ENCODE data around the gene FNDC10.

The FNDC10 gene

DNA sequence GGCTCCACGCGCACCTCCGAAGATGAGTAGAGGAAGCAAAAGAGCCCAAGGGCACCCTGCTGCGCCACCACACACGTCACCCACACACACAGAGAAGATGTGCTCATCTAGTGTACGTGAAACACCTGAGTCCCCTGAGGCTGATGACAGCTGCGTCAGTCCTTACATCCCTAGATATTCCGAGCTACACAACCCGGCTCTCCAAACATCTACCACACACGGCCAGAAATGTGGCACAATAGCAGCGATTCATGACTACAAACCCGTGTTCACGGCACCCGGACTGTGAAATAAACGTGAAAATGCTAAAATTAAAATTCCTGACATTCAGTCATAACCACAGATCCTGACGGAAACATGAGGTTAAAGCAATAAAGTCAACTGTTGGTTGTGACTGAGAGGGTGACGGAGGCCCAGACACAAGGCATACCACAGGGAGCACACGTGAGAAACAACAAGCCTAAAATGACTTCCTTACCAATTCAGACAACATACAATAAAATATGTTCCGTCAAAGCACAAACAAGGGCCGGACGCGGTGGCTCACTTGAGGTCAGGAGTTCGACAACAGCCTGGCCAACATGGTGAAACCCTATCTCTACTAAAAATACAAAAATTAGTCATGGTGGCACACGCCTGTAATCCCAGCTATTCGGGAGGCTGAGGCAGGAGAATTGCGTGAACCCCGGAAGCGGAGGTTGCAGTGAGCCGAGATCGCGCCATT is 32.6 kb downstream of the FNDC10 start:
- Histone ChIP-seq H3K4me1 (ENCODE audit: control insufficient read depth in 5 of 5, insufficient read depth in 5 of 5, low read length in 5 of 5) (peaks cover 16 to 64% (median 51%) of the 10 kb centered on the region in 5 donors), H3K9ac (ENCODE audit: low read length in 5 of 5) (peak overlapping the region in 1 of 5 donors; percentile 56), H3K36me3 (ENCODE audit: control insufficient read depth in 5 of 5, insufficient read depth in 5 of 5, low read length in 5 of 5) (peaks cover 0 to 39% (median 34%) of the 10 kb centered on the region in 5 donors), H3K27ac (ENCODE audit: low read depth, low read length) (peak overlapping the region; percentile 62), H3K4me3 (ENCODE audit: low read depth in 1 of 5, low read length in 5 of 5) (peak overlapping the region in 3 of 5 donors; percentile 5 to 25 (median 11)), H3K27me3 (ENCODE audit: control insufficient read depth in 5 of 5, insufficient read depth in 4 of 5, low read length in 5 of 5) (no peaks in the 10 kb centered on the region), H3K9me3 (ENCODE audit: control insufficient read depth in 5 of 5, low read length in 5 of 5) (no peaks in the 10 kb centered on the region)

GRCh38 chr1:1565340-1565739 is 34.6 kb downstream of the FNDC10 start:
- no peaks in the 10 kb centered on the region for H3K9me3 ChIP-seq (ENCODE audit: control insufficient read depth in 5 of 5, low read length in 5 of 5)
- peaks cover 0 to 55% (median 43%) of the 10 kb centered on the region in 5 donors for H3K36me3 ChIP-seq (ENCODE audit: control insufficient read depth in 5 of 5, insufficient read depth in 5 of 5, low read length in 5 of 5)
- H3K4me1 ChIP-seq (ENCODE audit: control insufficient read depth in 5 of 5, insufficient read depth in 5 of 5, low read length in 5 of 5): peaks cover 16 to 60% (median 48%) of the 10 kb centered on the region in 5 donors
- peak overlapping the region; percentile 56 for H3K27ac ChIP-seq (ENCODE audit: low read depth, low read length)
- H3K9ac ChIP-seq (ENCODE audit: low read length in 5 of 5): peak overlapping the region in 1 of 5 donors; percentile 11
- H3K4me3 ChIP-seq (ENCODE audit: low read depth in 1 of 5, low read length in 5 of 5): peak overlapping the region in 2 of 5 donors; percentile 24 to 25
- no peaks in the 10 kb centered on the region for H3K27me3 ChIP-seq (ENCODE audit: control insufficient read depth in 5 of 5, insufficient read depth in 4 of 5, low read length in 5 of 5)

- H3K9me3 ChIP-seq (ENCODE audit: control insufficient read depth in 5 of 5, low read length in 5 of 5): no peaks in the 10 kb centered on the region
- peaks cover 15 to 49% (median 43%) of the 10 kb centered on the region in 5 donors for H3K4me1 ChIP-seq (ENCODE audit: control insufficient read depth in 5 of 5, insufficient read depth in 5 of 5, low read length in 5 of 5)
- H3K27ac ChIP-seq (ENCODE audit: low read depth, low read length): no peak overlapping the region
- peaks cover 0 to 56% (median 43%) of the 10 kb centered on the region in 5 donors for H3K36me3 ChIP-seq (ENCODE audit: control insufficient read depth in 5 of 5, insufficient read depth in 5 of 5, low read length in 5 of 5)
- H3K4me3 ChIP-seq (ENCODE audit: low read depth in 1 of 5, low read length in 5 of 5): no peak overlapping the region
- H3K27me3 ChIP-seq (ENCODE audit: control insufficient read depth in 5 of 5, insufficient read depth in 4 of 5, low read length in 5 of 5): no peaks in the 10 kb centered on the region
- H3K9ac ChIP-seq (ENCODE audit: low read length in 5 of 5): no peak overlapping the region
These were observed 35.7 kb downstream of the FNDC10 start for GRCh38 chr1:1564268-1564667.

- Histone ChIP-seq H3K9me3 (ENCODE audit: control insufficient read depth in 5 of 5, low read length in 5 of 5) (no peaks in the 10 kb centered on the region), H3K4me3 (ENCODE audit: low read depth in 1 of 5, low read length in 5 of 5) (no peak overlapping the region), H3K9ac (ENCODE audit: low read length in 5 of 5) (no peak overlapping the region), H3K27ac (ENCODE audit: low read depth, low read length) (no peak overlapping the region), H3K4me1 (ENCODE audit: control insufficient read depth in 5 of 5, insufficient read depth in 5 of 5, low read length in 5 of 5) (peaks cover 14 to 46% (median 41%) of the 10 kb centered on the region in 5 donors), H3K36me3 (ENCODE audit: control insufficient read depth in 5 of 5, insufficient read depth in 5 of 5, low read length in 5 of 5) (peaks cover 0 to 56% (median 43%) of the 10 kb centered on the region in 5 donors), H3K27me3 (ENCODE audit: control insufficient read depth in 5 of 5, insufficient read depth in 4 of 5, low read length in 5 of 5) (no peaks in the 10 kb centered on the region)
These were observed 36.2 kb downstream of the FNDC10 start for GRCh38 chr1:1563688-1564087.

DNA sequence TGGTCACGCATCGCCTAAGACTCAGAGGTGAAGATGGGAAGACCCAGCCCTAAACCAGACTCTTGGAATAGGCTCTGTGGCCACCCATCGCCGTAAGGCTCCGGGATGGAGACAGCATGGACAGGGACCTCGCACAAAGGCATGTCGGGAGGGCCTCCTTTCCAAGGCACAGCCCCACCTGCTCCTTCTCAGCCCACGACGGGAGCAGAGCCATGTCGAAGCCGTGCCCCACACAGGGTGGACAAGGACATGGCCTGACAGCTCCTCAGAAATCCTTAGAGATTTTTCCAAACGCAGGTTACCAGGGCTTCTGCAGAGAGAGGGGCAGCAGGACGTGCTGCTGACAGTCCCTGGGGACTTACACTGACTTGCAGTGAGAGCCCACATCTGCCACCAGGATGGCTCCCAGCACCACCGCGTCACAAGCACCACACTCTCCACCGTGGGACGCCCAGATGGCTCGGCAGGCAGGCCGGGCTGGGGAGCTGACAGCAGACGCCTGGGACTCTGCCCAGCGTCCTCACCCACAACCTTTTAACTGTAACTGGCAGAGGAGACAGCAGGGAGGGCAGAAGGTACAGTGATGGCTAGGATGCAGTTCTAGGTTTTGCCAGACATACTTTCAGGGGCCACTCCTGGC is 37.3 kb downstream of the FNDC10 start:
- Histone ChIP-seq H3K36me3 (ENCODE audit: control insufficient read depth in 5 of 5, insufficient read depth in 5 of 5, low read length in 5 of 5) (peaks cover 0 to 56% (median 43%) of the 10 kb centered on the region in 5 donors), H3K27me3 (ENCODE audit: control insufficient read depth in 5 of 5, insufficient read depth in 4 of 5, low read length in 5 of 5) (no peaks in the 10 kb centered on the region), H3K27ac (ENCODE audit: low read depth, low read length) (no peak overlapping the region), H3K9ac (ENCODE audit: low read length in 5 of 5) (no peak overlapping the region), H3K9me3 (ENCODE audit: control insufficient read depth in 5 of 5, low read length in 5 of 5) (no peaks in the 10 kb centered on the region), H3K4me1 (ENCODE audit: control insufficient read depth in 5 of 5, insufficient read depth in 5 of 5, low read length in 5 of 5) (peaks cover 14 to 37% (median 36%) of the 10 kb centered on the region in 5 donors), H3K4me3 (ENCODE audit: low read depth in 1 of 5, low read length in 5 of 5) (no peak overlapping the region)

DNA sequence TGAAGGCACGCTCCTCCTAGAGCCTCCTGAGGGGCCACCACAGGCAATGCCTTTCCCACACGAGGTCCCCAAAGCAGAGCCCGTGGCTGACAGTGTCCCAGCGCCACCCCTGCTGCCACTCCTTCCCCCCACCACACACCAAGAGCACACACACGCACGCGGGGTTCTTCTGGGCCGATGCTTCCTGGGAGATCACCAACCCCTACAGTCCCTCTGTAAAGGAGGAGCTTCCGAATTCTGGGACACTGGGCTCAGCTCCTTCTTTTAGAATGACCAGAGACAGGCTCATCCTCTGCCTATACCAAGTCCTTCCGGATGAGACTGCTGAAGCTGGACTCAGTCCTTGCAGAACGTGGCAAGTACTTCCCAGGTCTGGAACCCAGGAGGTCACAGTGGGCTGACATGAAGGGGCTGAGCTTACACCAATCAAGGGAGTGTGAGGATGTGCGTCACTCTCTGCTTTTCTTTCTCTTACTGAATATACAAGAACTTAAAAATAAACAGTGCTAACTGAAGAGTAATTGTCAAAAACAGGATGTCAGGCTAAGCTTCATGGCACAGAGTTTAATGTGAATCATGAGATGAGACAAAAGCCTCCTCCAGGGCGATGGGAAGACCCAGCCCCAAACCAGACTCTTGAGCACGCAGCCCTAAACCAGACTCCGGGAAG is 38.0 kb downstream of the FNDC10 start:
- H3K36me3 ChIP-seq (ENCODE audit: control insufficient read depth in 5 of 5, insufficient read depth in 5 of 5, low read length in 5 of 5): peaks cover 0 to 56% (median 43%) of the 10 kb centered on the region in 5 donors
- no peaks in the 10 kb centered on the region for H3K9me3 ChIP-seq (ENCODE audit: control insufficient read depth in 5 of 5, low read length in 5 of 5)

DNA sequence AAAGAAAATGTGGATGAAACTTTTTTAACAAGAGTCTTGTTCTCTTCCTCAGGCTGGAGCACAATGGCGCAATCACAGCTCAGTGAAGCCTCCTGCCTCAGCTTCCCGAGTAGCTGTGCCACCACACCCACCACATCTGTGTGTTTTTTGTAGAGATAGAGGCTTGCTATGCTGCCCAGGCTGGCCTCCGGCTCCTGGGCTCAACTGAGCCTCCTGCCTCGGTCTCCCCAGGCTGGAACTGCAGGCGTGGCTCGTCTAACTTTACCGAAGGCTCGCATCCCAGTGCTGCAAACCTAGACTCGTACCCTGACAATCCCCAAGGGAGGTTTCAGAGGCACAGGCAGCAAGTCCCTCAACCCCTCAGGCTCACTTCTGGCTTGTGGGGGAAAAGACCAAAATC is 39.8 kb downstream of the FNDC10 start:
- Histone ChIP-seq H3K4me1 (ENCODE audit: control insufficient read depth in 5 of 5, insufficient read depth in 5 of 5, low read length in 5 of 5) (peaks cover 5 to 18% (median 12%) of the 10 kb centered on the region in 5 donors), H3K36me3 (ENCODE audit: control insufficient read depth in 5 of 5, insufficient read depth in 5 of 5, low read length in 5 of 5) (peaks cover 0 to 52% (median 42%) of the 10 kb centered on the region in 5 donors), H3K27me3 (ENCODE audit: control insufficient read depth in 5 of 5, insufficient read depth in 4 of 5, low read length in 5 of 5) (no peaks in the 10 kb centered on the region), H3K4me3 (ENCODE audit: low read depth in 1 of 5, low read length in 5 of 5) (no peak overlapping the region), H3K27ac (ENCODE audit: low read depth, low read length) (no peak overlapping the region), H3K9ac (ENCODE audit: low read length in 5 of 5) (no peak overlapping the region), H3K9me3 (ENCODE audit: control insufficient read depth in 5 of 5, low read length in 5 of 5) (no peaks in the 10 kb centered on the region)

More for the DNA sequence above, 38.0 kb downstream of the FNDC10 start:
- peaks cover 12 to 30% (median 29%) of the 10 kb centered on the region in 5 donors for H3K4me1 ChIP-seq (ENCODE audit: control insufficient read depth in 5 of 5, insufficient read depth in 5 of 5, low read length in 5 of 5)
- no peak overlapping the region for H3K9ac ChIP-seq (ENCODE audit: low read length in 5 of 5)
- H3K27me3 ChIP-seq (ENCODE audit: control insufficient read depth in 5 of 5, insufficient read depth in 4 of 5, low read length in 5 of 5): no peaks in the 10 kb centered on the region
- H3K4me3 ChIP-seq (ENCODE audit: low read depth in 1 of 5, low read length in 5 of 5): no peak overlapping the region
- H3K27ac ChIP-seq (ENCODE audit: low read depth, low read length): no peak overlapping the region

DNA sequence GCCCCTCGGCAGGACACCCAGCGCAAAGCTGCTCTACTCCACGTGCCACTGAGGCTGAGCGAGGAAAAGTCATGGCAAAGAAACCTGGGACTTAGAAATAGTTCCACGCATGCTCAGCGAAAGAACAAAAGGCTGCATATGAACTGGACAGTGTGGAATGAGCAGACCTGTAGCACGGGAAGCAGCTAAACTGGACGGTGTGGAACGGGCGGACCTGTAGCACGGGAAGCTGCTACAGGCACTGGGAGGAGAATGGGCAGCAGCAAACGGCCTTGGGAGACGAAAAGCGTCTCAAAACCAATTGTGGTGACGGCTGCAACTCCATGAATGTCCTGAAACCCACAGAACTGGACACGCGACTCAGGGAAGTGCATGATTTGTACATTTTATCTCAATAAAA is 40.9 kb downstream of the FNDC10 start:
- no peak overlapping the region for H3K9ac ChIP-seq (ENCODE audit: low read length in 5 of 5)
- no peak overlapping the region for H3K4me3 ChIP-seq (ENCODE audit: low read depth in 1 of 5, low read length in 5 of 5)
- H3K27me3 ChIP-seq (ENCODE audit: control insufficient read depth in 5 of 5, insufficient read depth in 4 of 5, low read length in 5 of 5): no peaks in the 10 kb centered on the region
- H3K36me3 ChIP-seq (ENCODE audit: control insufficient read depth in 5 of 5, insufficient read depth in 5 of 5, low read length in 5 of 5): peaks cover 0 to 43% (median 35%) of the 10 kb centered on the region in 5 donors
- no peak overlapping the region for H3K27ac ChIP-seq (ENCODE audit: low read depth, low read length)
- no peaks in the 10 kb centered on the region for H3K9me3 ChIP-seq (ENCODE audit: control insufficient read depth in 5 of 5, low read length in 5 of 5)
- peaks cover 0 to 12% (median 7%) of the 10 kb centered on the region in 5 donors for H3K4me1 ChIP-seq (ENCODE audit: control insufficient read depth in 5 of 5, insufficient read depth in 5 of 5, low read length in 5 of 5)

- H3K27ac ChIP-seq (ENCODE audit: low read depth, low read length): no peak overlapping the region
- H3K27me3 ChIP-seq (ENCODE audit: control insufficient read depth in 5 of 5, insufficient read depth in 4 of 5, low read length in 5 of 5): no peaks in the 10 kb centered on the region
These were observed 41.3 kb downstream of the FNDC10 start for GRCh38 chr1:1558591-1558990.

More at GRCh38 chr1:1558591-1558990, 41.3 kb downstream of the FNDC10 start:
- peaks cover 0 to 7% (median 4%) of the 10 kb centered on the region in 5 donors for H3K4me1 ChIP-seq (ENCODE audit: control insufficient read depth in 5 of 5, insufficient read depth in 5 of 5, low read length in 5 of 5)
- no peaks in the 10 kb centered on the region for H3K9me3 ChIP-seq (ENCODE audit: control insufficient read depth in 5 of 5, low read length in 5 of 5)
- peaks cover 0 to 38% (median 30%) of the 10 kb centered on the region in 5 donors for H3K36me3 ChIP-seq (ENCODE audit: control insufficient read depth in 5 of 5, insufficient read depth in 5 of 5, low read length in 5 of 5)
- H3K4me3 ChIP-seq (ENCODE audit: low read depth in 1 of 5, low read length in 5 of 5): no peak overlapping the region
- H3K9ac ChIP-seq (ENCODE audit: low read length in 5 of 5): no peak overlapping the region
